ENCODE results near the gene ABCA2. TPM values are rescaled to one million over a fixed set of nuclear protein-coding genes. Genes with fewer than 3 reads are reported as not detected.

ABCA2 gene
- polyA plus RNA-seq, 1 of the 3 experiments (the other 2 are of a cell fraction) = 34.7 TPM

GRCh38 chr9:137035507-137035834 lies 7.4 kb upstream of the ABCA2 start (continued):
- TF ChIP-seq ZBTB33 (IDR thresholded peaks at IDR 0.05; ENCODE audit: borderline replicate concordance, low read depth) = no peak
- no peak for TF ChIP-seq TEAD4 (IDR thresholded peaks at IDR 0.05; ENCODE audit: borderline replicate concordance, insufficient read depth)
- no peak for TF ChIP-seq NRF1 (IDR thresholded peaks at IDR 0.05; ENCODE audit: low read depth, low read length)
- TF ChIP-seq MXI1 (IDR thresholded peaks at IDR 0.05; ENCODE audit: low read depth, low read length) = no peak
- TF ChIP-seq, protein P1, sequence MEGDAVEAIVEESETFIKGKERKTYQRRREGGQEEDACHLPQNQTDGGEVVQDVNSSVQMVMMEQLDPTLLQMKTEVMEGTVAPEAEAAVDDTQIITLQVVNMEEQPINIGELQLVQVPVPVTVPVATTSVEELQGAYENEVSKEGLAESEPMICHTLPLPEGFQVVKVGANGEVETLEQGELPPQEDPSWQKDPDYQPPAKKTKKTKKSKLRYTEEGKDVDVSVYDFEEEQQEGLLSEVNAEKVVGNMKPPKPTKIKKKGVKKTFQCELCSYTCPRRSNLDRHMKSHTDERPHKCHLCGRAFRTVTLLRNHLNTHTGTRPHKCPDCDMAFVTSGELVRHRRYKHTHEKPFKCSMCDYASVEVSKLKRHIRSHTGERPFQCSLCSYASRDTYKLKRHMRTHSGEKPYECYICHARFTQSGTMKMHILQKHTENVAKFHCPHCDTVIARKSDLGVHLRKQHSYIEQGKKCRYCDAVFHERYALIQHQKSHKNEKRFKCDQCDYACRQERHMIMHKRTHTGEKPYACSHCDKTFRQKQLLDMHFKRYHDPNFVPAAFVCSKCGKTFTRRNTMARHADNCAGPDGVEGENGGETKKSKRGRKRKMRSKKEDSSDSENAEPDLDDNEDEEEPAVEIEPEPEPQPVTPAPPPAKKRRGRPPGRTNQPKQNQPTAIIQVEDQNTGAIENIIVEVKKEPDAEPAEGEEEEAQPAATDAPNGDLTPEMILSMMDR (IDR thresholded peaks at IDR 0.05) = no peak; the same call in none of the 2 replicates
- no peak for TF ChIP-seq MAX (IDR thresholded peaks at IDR 0.05; ENCODE audit: low read depth)
- no peak for TF ChIP-seq FOSL2 (IDR thresholded peaks at IDR 0.05; ENCODE audit: borderline replicate concordance, low read depth)

DNA sequence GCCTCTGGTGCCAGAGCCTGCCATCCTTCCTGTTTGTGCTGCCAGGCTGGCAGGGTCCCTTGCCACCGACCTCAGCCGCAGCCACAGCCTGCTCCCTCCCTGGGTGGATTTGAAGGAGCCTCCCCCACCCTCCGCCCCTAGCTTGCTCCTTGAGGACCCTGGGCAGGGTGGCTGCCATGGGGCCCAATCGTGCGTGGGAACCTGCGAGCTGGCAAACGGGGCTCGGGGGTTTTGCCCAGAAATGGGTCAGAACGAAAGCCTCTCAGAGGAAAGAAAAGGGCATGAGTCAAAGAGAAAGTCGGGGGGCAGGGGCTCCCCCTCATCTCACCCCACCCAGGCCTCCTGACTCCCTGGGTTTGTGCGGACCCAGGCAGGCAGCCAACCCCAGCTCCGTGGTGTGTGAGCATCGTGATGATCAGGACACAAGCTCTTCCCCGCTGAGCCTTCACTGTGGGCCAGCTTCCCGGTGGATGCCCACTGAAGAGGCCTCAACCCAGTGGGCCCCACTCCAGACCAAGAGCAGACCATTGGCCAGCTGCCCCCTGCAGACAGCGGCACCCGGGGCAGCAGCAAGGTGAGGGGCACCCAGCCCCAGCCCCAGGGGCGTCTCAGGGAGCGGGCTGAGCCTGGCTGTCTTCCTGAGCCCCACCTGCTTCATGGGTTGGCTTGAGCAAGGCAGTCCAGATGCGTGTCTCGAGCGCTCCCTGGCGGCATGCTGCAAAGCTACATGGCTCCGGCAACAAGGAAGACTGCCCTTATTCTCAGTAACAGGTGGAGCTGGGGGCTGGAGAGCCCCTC lies 6.9 kb upstream of the ABCA2 start:
- H3K27me3 ChIP-seq (ENCODE audit: insufficient read depth) = no peaks in the 10 kb centered on the region
- no peaks in the 10 kb centered on the region for H3K9me3 ChIP-seq
- H3K36me3 ChIP-seq (replicated peaks in 1 of 2; ENCODE audit: control insufficient read depth in 1 of 2, insufficient read depth in 2 of 2, low read length in 1 of 2) = peaks cover 0 to 16% of the 10 kb centered on the region in 2 experiments
- no peak overlapping the region for H2AFZ ChIP-seq (ENCODE audit: low read depth)
- no peaks in the 10 kb centered on the region for H4K20me1 ChIP-seq (ENCODE audit: insufficient read depth)
- 25% methylated on average over 13 of the region's 24 CpGs for WGBS (ENCODE audit: low lambda C conversion rate)
- no peaks in the 10 kb centered on the region for H3K9me2 ChIP-seq
- peaks cover 4% of the 10 kb centered on the region for H3F3A ChIP-seq (replicated peaks; ENCODE audit: insufficient read depth)
- H3K9ac ChIP-seq = no peak overlapping the region
- no peaks in the 10 kb centered on the region for H3K79me2 ChIP-seq (ENCODE audit: insufficient read depth)
- POLR2A ChIA-PET = interaction anchor here (1.5 to 1.9 kb wide), 3 partner anchors 10 to 87 kb away, joined by 6 to 13 read pairs (median 8); partner anchors contain the start of gene NPDC1
- peak overlapping the region; percentile 8; the same call in 1 of the 2 replicates for H3K4me2 ChIP-seq
- peak; percentile 93 for DNase-seq
- TF ChIP-seq RCOR1 (IDR thresholded peaks at IDR 0.05; ENCODE audit: low read length) (peak; percentile 35; the same call in 1 of the 2 replicates), SMC3 (IDR thresholded peaks at IDR 0.05; ENCODE audit: low read depth, low read length) (peak; percentile 90), MAX (IDR thresholded peaks at IDR 0.05; ENCODE audit: low read depth) (no peak), FOXJ3 (CRISPR knock-in tag; IDR thresholded peaks at IDR 0.05) (0 out of 2 replicates have a peak, but pooled peaks have one; percentile 21), TAF1 (IDR thresholded peaks at IDR 0.05; ENCODE audit: borderline replicate concordance, low read depth, low read length) (no peak), FOXM1 (IDR thresholded peaks at IDR 0.05; ENCODE audit: low read depth) (no peak), RAD21 (IDR thresholded peaks at IDR 0.05; ENCODE audit: low read length) (peak; percentile 85)
- TF ChIP-seq, protein P1 (IDR thresholded peaks at IDR 0.05) = peak; percentile 81
- TF ChIP-seq, protein P2, sequence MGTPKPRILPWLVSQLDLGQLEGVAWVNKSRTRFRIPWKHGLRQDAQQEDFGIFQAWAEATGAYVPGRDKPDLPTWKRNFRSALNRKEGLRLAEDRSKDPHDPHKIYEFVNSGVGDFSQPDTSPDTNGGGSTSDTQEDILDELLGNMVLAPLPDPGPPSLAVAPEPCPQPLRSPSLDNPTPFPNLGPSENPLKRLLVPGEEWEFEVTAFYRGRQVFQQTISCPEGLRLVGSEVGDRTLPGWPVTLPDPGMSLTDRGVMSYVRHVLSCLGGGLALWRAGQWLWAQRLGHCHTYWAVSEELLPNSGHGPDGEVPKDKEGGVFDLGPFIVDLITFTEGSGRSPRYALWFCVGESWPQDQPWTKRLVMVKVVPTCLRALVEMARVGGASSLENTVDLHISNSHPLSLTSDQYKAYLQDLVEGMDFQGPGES (IDR thresholded peaks at IDR 0.05; ENCODE audit: low read depth, low read length) = no peak
- peaks cover 0 to 21% of the 10 kb centered on the region in 2 experiments; a peak in 1 of 4 replicates for H3K4me1 ChIP-seq (ENCODE audit: control insufficient read depth in 1 of 2, insufficient read depth in 2 of 2, low read depth in 1 of 2, low read length in 1 of 2)
- H3K4me3 ChIP-seq (ENCODE audit: low read depth in 2 of 2, low read length in 1 of 2) = peak overlapping the region in 1 of 2 experiments; percentile 20; a peak in 1 of 4 replicates
- CTCF ChIA-PET = interaction anchor here (0.6 to 15.1 kb wide), 50 partner anchors 10 to 274 kb away, joined by 3 to 350 read pairs (median 5); partner anchors contain the start of genes AJM1, C8G, CCDC183 and CLIC3
- peak overlapping the region in 1 of 2 experiments; percentile 39; a peak in 1 of 4 replicates for H3K27ac ChIP-seq (ENCODE audit: low read depth in 2 of 2, low read length in 1 of 2)

Data from SK-N-SH (cell line).